ENCODE data around the gene ADCK1. TPM values are rescaled to one million over a fixed set of nuclear protein-coding genes. Genes with fewer than 3 reads are reported as not detected.

ADCK1 gene
- total RNA-seq, 1 experiment from 2014 or later: 11.4 TPM

- H3K27me3 Mint-ChIP-seq (ENCODE audit: low read depth): no peaks in the 10 kb centered on the region
- H3K36me3 Mint-ChIP-seq: no peaks in the 10 kb centered on the region
- CTCF ChIA-PET: no interaction called here
- no peak for ATAC-seq
- H3K4me3 Mint-ChIP-seq: no peak overlapping the region
- DNase-seq (ENCODE audit: low spot score): no peak
- POLR2A ChIA-PET: no interaction called here
- TF ChIP-seq ZBTB43 (CRISPR knock-in tag; IDR thresholded peaks at IDR 0.05) (no peak), ARID4B (CRISPR knock-in tag; IDR thresholded peaks at IDR 0.05; ENCODE audit: borderline replicate concordance) (no peak), KAT7 (CRISPR knock-in tag; IDR thresholded peaks at IDR 0.05; ENCODE audit: borderline replicate concordance) (no peak), NFE2L1 (CRISPR knock-in tag; IDR thresholded peaks at IDR 0.05) (no peak), AR (CRISPR knock-in tag; IDR thresholded peaks at IDR 0.05) (no peak), E2F4 (CRISPR knock-in tag; IDR thresholded peaks at IDR 0.05; ENCODE audit: borderline replicate concordance, low read depth) (no peak), AFF4 (CRISPR knock-in tag; IDR thresholded peaks at IDR 0.05; ENCODE audit: borderline replicate concordance) (no peak)
- H3K27ac Mint-ChIP-seq: no peak overlapping the region
- no peaks in the 10 kb centered on the region for H3K4me1 Mint-ChIP-seq
- no peaks in the 10 kb centered on the region for H3K9me3 Mint-ChIP-seq
Observed at GRCh38 chr14:77823378-77823777, 23.5 kb downstream of the ADCK1 start.

GRCh38 chr14:77825895-77826519, 26.1 kb downstream of the ADCK1 start:
- CTCF ChIA-PET: interaction anchor here (0.7 kb wide), 1 partner anchor 401 kb away, joined by 3 read pairs; no protein-coding TSS in a partner anchor
- ATAC-seq (no peak), DNase-seq (ENCODE audit: low spot score) (no peak)
- POLR2A ChIA-PET: no interaction called here
- Mint-ChIP-seq H3K4me1 (no peaks in the 10 kb centered on the region), H3K9me3 (no peaks in the 10 kb centered on the region), H3K27me3 (ENCODE audit: low read depth) (no peaks in the 10 kb centered on the region), H3K27ac (no peak overlapping the region), H3K4me3 (no peak overlapping the region), H3K36me3 (no peaks in the 10 kb centered on the region; the same call in 1 of the 2 replicates)
- TF ChIP-seq NFATC4 (CRISPR knock-in tag; IDR thresholded peaks at IDR 0.05): no peak
- no peak for TF ChIP-seq SMAD4 (CRISPR knock-in tag; IDR thresholded peaks at IDR 0.05)
- no peak for TF ChIP-seq ZNF425 (CRISPR knock-in tag; conservative IDR thresholded peaks at IDR 0.05)
- no peak for TF ChIP-seq PRDM15 (CRISPR knock-in tag; IDR thresholded peaks at IDR 0.05)

Data from WTC11 (cell line).